ENCODE measurements around the gene LCORL.

- no peak for TF ChIP-seq CTCF (conservative IDR thresholded peaks at IDR 0.05; ENCODE audit: low read length)
- TF ChIP-seq EZH2phosphoT487 (IDR thresholded peaks at IDR 0.05; ENCODE audit: borderline replicate concordance), result no peak
Measured at GRCh38 chr4:17812801-17813200, 208.8 kb downstream of the LCORL start.
